NCI-H748 treated with DMSO at 0.1 percent for 48 hours (cell line): ENCODE measurements around the gene PFDN1.
"Not testable (repeated sequence)": the region's sequence is repeated elsewhere in the genome, so short reads cannot be mapped to it uniquely, and the experiment has no call there.

Source experiments
- DNase-seq: peaks from one replicate; lab custom pipeline; 2025; lab: John Stamatoyannopoulos, UW

The PFDN1 gene

GRCh38 chr5:140208065-140208464 lies 94.8 kb downstream of the PFDN1 start:
- no peak for DNase-seq

GRCh38 chr5:140207250-140207964 lies 95.5 kb downstream of the PFDN1 start:
- no peak for DNase-seq

GRCh38 chr5:140205952-140206351 lies 96.9 kb downstream of the PFDN1 start:
- no peak for DNase-seq

GRCh38 chr5:140205216-140205615 lies 97.7 kb downstream of the PFDN1 start:
- no peak for DNase-seq

- DNase-seq: no peak
These were observed 100.3 kb downstream of the PFDN1 start for GRCh38 chr5:140202610-140203009.

- no peak for DNase-seq
These were observed 100.8 kb downstream of the PFDN1 start for GRCh38 chr5:140202078-140202477.

- DNase-seq: not testable (repeated sequence)
These were observed 104.0 kb downstream of the PFDN1 start for GRCh38 chr5:140198915-140199314.

GRCh38 chr5:140197023-140197422 lies 105.9 kb downstream of the PFDN1 start:
- no peak for DNase-seq

- DNase-seq: no peak
These were observed 106.6 kb downstream of the PFDN1 start for GRCh38 chr5:140196115-140196814.
